NCI-H1048 (cell line): ENCODE results near the gene MC3R.

Source experiments
- DNase-seq: peaks from one replicate; lab custom pipeline; 2025; lab: John Stamatoyannopoulos, UW

MC3R gene

GRCh38 chr20:56249956-56250355 lies 1.4 kb downstream of the MC3R start:
- DNase-seq: no peak

- no peak for DNase-seq
Measured at GRCh38 chr20:56257604-56258003, 9.1 kb downstream of the MC3R start.

- no peak for DNase-seq
Measured at GRCh38 chr20:56259948-56260347, 11.4 kb downstream of the MC3R start.

- no peak for DNase-seq
Measured at GRCh38 chr20:56268536-56268935, 20.0 kb downstream of the MC3R start.

GRCh38 chr20:56271974-56272373 lies 23.4 kb downstream of the MC3R start:
- DNase-seq: no peak

- no peak for DNase-seq
Measured at GRCh38 chr20:56273491-56273890, 25.0 kb downstream of the MC3R start.

GRCh38 chr20:56274156-56274555 lies 25.6 kb downstream of the MC3R start:
- DNase-seq: no peak

GRCh38 chr20:56278196-56278595 lies 29.7 kb downstream of the MC3R start:
- no peak for DNase-seq

- DNase-seq: no peak
Measured at GRCh38 chr20:56285496-56285895, 37.0 kb downstream of the MC3R start.

- no peak for DNase-seq
Measured at GRCh38 chr20:56289652-56290051, 41.1 kb downstream of the MC3R start.

- DNase-seq: no peak
Measured at GRCh38 chr20:56299362-56299761, 50.8 kb downstream of the MC3R start.
